Measurements from ENCODE around the gene UBALD2.
"Not testable (repeated sequence)": the region's sequence is repeated elsewhere in the genome, so short reads cannot be mapped to it uniquely, and the experiment has no call there.

UBALD2 gene

DNA sequence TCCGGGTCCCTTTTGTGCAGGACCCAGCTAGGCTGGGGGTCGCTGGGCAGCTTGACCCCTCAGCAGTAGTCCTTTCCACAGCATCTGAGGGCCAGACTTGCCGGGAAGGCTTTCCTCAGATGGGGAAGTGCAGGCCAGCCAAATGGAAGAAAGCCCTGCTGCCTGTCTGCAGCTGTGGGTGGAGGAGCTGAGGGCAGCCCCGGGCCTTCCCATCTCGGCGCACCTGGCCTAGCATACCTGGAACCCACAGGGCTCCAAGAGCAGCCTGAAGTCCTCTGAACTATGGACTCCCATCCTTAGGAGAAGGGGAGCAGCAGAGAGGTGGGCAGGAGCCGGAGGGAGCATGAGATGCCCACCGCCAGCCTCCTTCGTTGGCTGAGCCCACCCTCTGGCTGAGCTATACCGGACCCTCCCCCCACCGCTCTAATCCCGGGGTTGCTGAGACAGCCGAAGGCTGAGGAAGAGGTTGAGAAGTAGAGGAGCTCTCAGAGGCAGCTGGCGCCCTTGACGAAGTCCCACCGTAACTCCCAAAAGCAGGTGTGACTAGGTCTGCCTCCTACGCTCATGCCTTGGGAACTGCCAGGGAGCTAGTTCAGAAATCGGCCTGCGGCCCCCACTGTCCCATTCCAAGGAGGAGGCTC lies 13.2 kb downstream of the UBALD2 start:
- no peak for DNase-seq

- peak; percentile 91 for DNase-seq
These were observed 14.0 kb downstream of the UBALD2 start for GRCh38 chr17:76278952-76279741.

- DNase-seq: no peak
These were observed 14.7 kb downstream of the UBALD2 start for GRCh38 chr17:76279742-76280287.

DNA sequence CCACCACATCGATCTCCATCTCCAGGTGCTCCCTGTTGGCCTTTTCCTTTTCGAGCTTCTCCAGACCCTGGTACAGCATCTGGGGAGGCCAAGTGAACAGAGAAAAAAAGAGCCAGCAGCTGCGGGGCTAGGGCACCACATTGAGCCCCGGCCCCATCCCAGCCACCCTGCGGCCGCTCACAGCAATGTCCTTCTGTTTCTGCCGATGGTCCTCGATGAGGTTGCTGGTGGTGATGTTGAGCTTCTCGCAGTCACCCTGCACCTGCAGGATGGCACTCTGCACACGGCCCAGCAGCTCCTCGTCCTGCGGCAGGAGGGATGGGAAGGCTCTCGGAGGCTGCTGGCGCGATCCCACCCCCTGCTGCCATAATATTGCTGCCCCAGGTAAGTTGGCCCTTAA lies 15.5 kb downstream of the UBALD2 start:
- no peak for DNase-seq

- no peak for DNase-seq
These were observed 16.6 kb downstream of the UBALD2 start for GRCh38 chr17:76281573-76282371.

DNA sequence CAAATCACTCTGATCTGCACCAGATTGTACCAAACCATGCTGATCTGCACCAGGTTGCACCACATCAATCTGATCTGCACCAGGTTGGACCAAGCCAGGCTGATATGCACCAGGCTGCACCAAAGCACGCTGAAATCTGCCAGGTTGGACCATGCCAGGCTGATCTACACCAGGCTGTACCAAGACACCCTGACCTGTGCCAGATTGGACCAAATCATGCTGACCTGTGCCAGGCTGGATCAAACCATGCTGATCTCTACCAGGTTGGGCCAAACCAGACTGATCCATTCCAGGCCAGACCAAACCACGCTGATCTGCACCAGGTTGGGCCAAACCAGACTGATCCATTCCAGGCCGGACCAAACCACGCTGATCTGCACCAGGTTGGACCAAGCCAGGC lies 27.4 kb downstream of the UBALD2 start:
- no peak for DNase-seq

GRCh38 chr17:76293106-76293505 lies 28.0 kb downstream of the UBALD2 start:
- no peak for DNase-seq

GRCh38 chr17:76296186-76296585 lies 31.0 kb downstream of the UBALD2 start:
- no peak for DNase-seq

GRCh38 chr17:76296889-76297288 lies 31.7 kb downstream of the UBALD2 start:
- no peak for DNase-seq

DNA sequence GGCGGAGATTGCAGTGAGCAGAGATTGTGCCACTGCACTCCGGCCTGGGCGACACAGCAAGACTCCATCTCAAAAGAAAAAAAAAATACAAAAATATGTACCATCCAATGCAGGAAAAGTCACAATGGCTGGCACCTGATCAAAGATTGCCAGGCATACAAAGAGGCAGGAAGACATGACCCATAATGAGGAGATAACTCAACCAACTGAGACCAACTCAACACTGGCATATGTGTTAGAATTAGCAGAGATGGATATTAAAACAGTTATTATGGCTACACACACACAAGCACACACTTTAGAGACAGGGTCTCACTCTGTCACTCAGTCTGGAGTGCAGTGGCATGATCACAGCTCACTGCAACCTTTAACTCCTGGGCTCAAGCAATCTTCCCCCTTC lies 32.3 kb downstream of the UBALD2 start:
- no peak for DNase-seq

- no peak for DNase-seq
These were observed 39.3 kb downstream of the UBALD2 start for GRCh38 chr17:76304226-76305134.

DNA sequence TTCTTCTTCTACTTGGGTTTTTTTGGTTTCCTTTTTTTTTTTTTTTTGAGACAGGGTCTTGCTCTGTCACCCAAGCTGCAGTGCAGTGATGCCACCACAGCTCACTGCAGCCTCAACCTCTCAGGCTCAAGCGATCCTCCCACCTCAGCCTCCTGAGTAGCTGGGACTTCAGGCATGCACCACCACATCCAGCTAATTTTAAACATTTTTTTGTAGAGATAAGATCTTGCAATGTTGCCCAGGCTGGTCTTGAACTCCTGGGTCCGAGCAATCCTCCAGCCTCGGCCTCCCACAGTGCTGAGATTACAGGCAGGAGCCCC lies 39.9 kb downstream of the UBALD2 start:
- not testable (repeated sequence) for DNase-seq

DNA sequence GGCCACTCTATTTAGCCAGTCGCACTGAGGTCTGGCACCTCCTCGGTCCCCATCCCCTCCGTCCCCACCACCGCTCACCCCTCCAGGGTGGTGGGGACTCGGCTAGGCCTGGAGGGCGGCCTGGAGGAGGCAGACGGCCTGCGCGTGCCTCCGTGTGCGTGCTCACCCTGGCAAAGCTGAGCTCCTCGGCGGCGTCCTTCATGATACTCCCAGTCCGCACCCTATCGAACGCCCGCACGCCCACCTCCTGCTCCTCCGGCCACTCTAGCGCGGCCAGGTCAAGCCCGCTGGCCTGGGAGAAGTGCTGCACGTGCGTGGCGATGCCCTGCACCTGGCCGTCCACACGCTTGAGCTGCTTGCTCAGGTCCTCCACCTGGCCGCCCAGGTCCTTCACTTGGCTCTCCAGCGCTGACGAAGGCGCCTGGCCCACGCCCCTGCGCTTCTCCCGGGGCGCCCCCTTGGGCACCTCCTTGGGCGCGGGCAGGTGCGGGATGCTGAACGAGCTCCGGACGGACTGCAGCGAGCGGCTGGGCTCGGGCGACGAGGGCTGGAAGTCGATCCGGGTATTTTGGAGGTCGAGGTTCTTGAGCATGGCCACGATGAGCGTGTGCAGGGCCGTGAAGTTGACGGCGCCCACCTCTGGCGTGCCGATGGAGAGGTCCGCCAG lies 42.3 kb downstream of the UBALD2 start:
- no peak for DNase-seq

DNA sequence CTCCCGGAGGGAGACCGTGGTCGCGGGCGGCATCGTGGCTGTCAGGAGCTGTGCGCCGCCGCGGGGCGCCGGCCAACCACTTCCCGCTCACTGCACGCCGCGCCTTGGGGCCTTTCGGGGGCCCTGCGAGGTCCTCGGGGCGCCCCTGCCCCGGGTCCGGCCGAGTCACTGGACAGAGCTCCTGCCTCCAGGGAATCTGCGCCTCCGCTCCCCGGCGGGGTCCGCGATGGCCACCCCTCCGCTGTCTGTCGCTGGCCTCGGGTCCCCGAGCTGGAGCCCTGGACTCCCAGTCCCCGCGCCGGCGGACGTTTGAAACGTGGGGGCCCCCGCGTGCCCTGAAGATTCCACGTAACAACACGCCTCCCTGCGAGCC lies 42.8 kb downstream of the UBALD2 start, which contains the start of gene QRICH2:
QRICH2 (minus strand) TSS at position 311 of the 373 bp plus-strand sequence; CDS start at position 33, 278 bp downstream.
- no peak for DNase-seq

DNA sequence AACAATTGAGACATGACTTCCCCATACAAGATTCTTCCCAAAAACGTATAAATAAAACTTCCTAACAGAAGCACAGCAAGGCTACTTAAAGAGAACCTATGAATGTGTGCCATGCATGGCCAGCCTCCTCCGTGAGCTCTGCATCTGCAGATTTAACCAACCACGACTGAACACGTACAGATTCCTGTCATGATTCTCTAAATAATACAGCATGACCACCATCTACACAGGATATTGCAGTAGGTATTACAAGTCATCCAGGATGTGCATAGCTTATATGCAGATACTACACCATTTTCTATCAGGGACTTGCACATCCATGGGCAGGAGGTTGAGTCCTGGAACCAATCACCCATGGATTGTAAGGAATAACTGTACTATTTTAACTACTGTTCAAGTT lies 44.3 kb downstream of the UBALD2 start:
- no peak for DNase-seq

GRCh38 chr17:76312735-76313134 lies 47.6 kb downstream of the UBALD2 start:
- no peak for DNase-seq

DNA sequence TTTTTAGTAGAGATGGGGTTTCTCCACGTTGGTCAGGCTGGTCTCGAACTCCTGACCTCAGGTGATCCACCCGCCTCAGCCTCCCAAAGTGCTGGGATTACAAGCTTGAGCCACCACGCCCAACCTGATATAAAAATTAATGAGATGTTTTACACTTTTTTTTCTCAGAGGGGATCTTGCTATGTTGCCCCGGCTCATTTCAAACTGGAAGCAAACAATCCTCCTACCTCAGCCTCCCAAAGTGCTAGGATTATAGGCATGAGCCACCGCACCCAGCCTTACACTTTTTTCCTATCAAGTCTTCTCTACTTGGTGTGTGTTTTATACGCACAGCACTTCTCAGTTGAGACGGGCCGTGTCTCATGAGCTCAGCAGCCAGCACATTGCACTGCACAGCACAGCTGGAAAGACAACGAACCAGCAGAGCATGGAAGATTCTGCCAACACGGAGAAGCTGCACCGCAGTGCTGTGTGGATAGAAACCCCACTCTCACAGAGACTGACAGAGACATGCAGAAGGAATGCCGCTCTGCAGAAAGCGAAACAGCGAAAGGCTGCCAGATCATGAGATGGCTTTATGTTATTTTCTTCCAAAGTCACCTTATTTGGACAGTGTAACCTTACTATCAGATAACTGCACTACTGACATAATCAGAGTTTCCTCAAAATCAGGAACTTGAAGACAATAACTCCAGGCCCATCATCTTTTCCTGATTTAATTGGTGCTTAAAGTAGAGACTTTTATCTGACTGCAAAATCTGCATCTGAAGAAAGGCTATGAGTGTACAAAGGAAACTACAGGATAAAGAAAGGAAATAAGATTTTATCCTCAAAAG lies 49.5 kb downstream of the UBALD2 start:
- no peak for DNase-seq

GRCh38 chr17:76317535-76317934 lies 52.4 kb downstream of the UBALD2 start:
- no peak for DNase-seq

- DNase-seq: no peak
These were observed 53.4 kb downstream of the UBALD2 start for GRCh38 chr17:76318586-76318985.
